Mesendoderm (in vitro differentiated cells): ENCODE data around the gene TNRC6C.

Source experiments
- DNase-seq: peaks from one replicate; pipeline ENCODE4 v3.0.0; 2013
- H2AK5ac ChIP-seq: 2 replicates; pipeline ENCODE4 v1.6.1; 2013; ENCODE audit warnings: low read length, inconsistent platforms
- H2BK120ac ChIP-seq: 2 replicates; pipeline ENCODE4 v1.6.1; 2013; ENCODE audit warnings: low read depth, mild to moderate bottlenecking, low read length, moderate library complexity, mixed read lengths
- H2BK15ac ChIP-seq: replicated peaks from 2 replicates; pipeline ENCODE4 v1.6.1; 2013; ENCODE audit warnings: low read depth, mild to moderate bottlenecking, moderate library complexity
- H2BK5ac ChIP-seq: 2 replicates; pipeline ENCODE4 v1.6.1; 2013; ENCODE audit warnings: low read length, inconsistent platforms
- H3K18ac ChIP-seq: 2 replicates; pipeline ENCODE4 v1.6.1; 2013; ENCODE audit warnings: mild to moderate bottlenecking, low read length, mixed read lengths
- H3K23ac ChIP-seq: one replicate; pipeline ENCODE4 v1.6.1; 2013; ENCODE audit warnings: low read length
- H3K27ac ChIP-seq: 2 replicates; pipeline ENCODE4 v1.5.1; 2013; ENCODE audit warnings: low read depth, mild to moderate bottlenecking, inconsistent platforms, low read length, moderate library complexity
- H3K27me3 ChIP-seq: 2 replicates; pipeline ENCODE4 v1.6.1; 2013; ENCODE audit warnings: low read length, control low read depth, mild to moderate bottlenecking, inconsistent platforms; ENCODE audit not compliant: insufficient read depth, poor library complexity
- H3K36me3 ChIP-seq: 2 replicates; pipeline ENCODE4 v1.6.1; 2013; ENCODE audit warnings: low read length, inconsistent platforms; ENCODE audit not compliant: control insufficient read depth, insufficient read depth
- H3K4ac ChIP-seq: one replicate; pipeline ENCODE4 v1.6.1; 2013; ENCODE audit warnings: low read depth, mild to moderate bottlenecking, low read length, moderate library complexity
- H3K4me1 ChIP-seq: 2 replicates; pipeline ENCODE4 v1.6.1; 2013; ENCODE audit warnings: low read depth, low read length, inconsistent platforms; ENCODE audit not compliant: control insufficient read depth
- H3K4me2 ChIP-seq: 2 replicates; pipeline ENCODE4 v1.6.1; 2013; ENCODE audit warnings: low read length
- H3K4me3 ChIP-seq: 2 replicates; pipeline ENCODE4 v1.5.1; 2013; ENCODE audit warnings: mild to moderate bottlenecking, low read length
- H3K56ac ChIP-seq: one replicate; pipeline ENCODE4 v1.6.1; 2013; ENCODE audit warnings: low read length
- H3K79me1 ChIP-seq: 2 replicates; pipeline ENCODE4 v1.6.1; 2013; ENCODE audit warnings: low read length, inconsistent platforms
- H3K79me2 ChIP-seq: 2 replicates; pipeline ENCODE4 v1.6.1; 2013; ENCODE audit warnings: mild to moderate bottlenecking, low read length; ENCODE audit not compliant: control insufficient read depth, insufficient read depth
- H3K9ac ChIP-seq: 2 replicates; pipeline ENCODE4 v1.6.1; 2013; ENCODE audit warnings: low read length, inconsistent platforms
- H4K5ac ChIP-seq: one replicate; pipeline ENCODE4 v1.6.1; 2013; ENCODE audit warnings: low read length
- H4K8ac ChIP-seq: one replicate; pipeline ENCODE4 v1.6.1; 2013; ENCODE audit warnings: low read depth, mild to moderate bottlenecking, control low read depth, low read length, moderate library complexity
- WGBS: extraction: QIAGEN DNeasy Blood & Tissue Kit; methylation state at CpG from one replicate; pipeline ENCODE4 v1.1.7; 2013; ENCODE audit warnings: low lambda C conversion rate, missing lambda C conversion rate; ENCODE audit not compliant: insufficient coverage; ENCODE audit errors: extremely low coverage; 5-methylcytosine and 5-hydroxymethylcytosine counted together

TNRC6C gene

GRCh38 chr17:78142119-78142861, 183.8 kb downstream of the TNRC6C start:
- Histone ChIP-seq H3K56ac (no peak overlapping the region), H3K4ac (no peak overlapping the region), H3K79me2 (no peaks in the 10 kb centered on the region), H2BK15ac (no peak overlapping the region), H3K9ac (no peak overlapping the region), H3K4me2 (no peak overlapping the region), H3K27me3 (no peaks in the 10 kb centered on the region), H2BK5ac (no peak overlapping the region), H3K4me1 (no peaks in the 10 kb centered on the region), H3K23ac (no peak overlapping the region), H4K5ac (no peak overlapping the region), H3K18ac (no peak overlapping the region), H3K36me3 (no peaks in the 10 kb centered on the region), H2BK120ac (no peak overlapping the region), H4K8ac (no peak overlapping the region), H3K4me3 (no peak overlapping the region), H2AK5ac (no peak overlapping the region), H3K79me1 (no peaks in the 10 kb centered on the region), H3K27ac (no peak overlapping the region)
- no CpG with 5 or more reads among the region's 16 CpGs for WGBS
- DNase-seq: peak; percentile 61

GRCh38 chr17:78143214-78144146, 185.0 kb downstream of the TNRC6C start:
- H2BK120ac ChIP-seq: no peak overlapping the region
- H3K56ac ChIP-seq: no peak overlapping the region
- no peak overlapping the region for H3K9ac ChIP-seq
- H3K23ac ChIP-seq: no peak overlapping the region
- no peak overlapping the region for H2BK15ac ChIP-seq
- no peak for DNase-seq
- no peak overlapping the region for H4K5ac ChIP-seq
- no peaks in the 10 kb centered on the region for H3K27me3 ChIP-seq
- H3K4ac ChIP-seq: no peak overlapping the region
- H3K36me3 ChIP-seq: no peaks in the 10 kb centered on the region
- H2BK5ac ChIP-seq: no peak overlapping the region
- H3K27ac ChIP-seq: no peak overlapping the region
- H3K18ac ChIP-seq: no peak overlapping the region
- H3K4me1 ChIP-seq: no peaks in the 10 kb centered on the region
- no peaks in the 10 kb centered on the region for H3K79me1 ChIP-seq
- no peak overlapping the region for H2AK5ac ChIP-seq
- H3K4me2 ChIP-seq: no peak overlapping the region
- H4K8ac ChIP-seq: no peak overlapping the region
- WGBS: no CpG with 5 or more reads among the region's 21 CpGs
- no peaks in the 10 kb centered on the region for H3K79me2 ChIP-seq
- H3K4me3 ChIP-seq: no peak overlapping the region

- H3K4ac ChIP-seq: no peak overlapping the region
- H3K4me1 ChIP-seq: no peaks in the 10 kb centered on the region
- H3K27ac ChIP-seq: no peak overlapping the region
- no peak overlapping the region for H3K23ac ChIP-seq
- WGBS: no CpG with 5 or more reads among the region's 11 CpGs
- H3K79me2 ChIP-seq: no peaks in the 10 kb centered on the region
- no peak overlapping the region for H2AK5ac ChIP-seq
- H3K18ac ChIP-seq: no peak overlapping the region
- no peak overlapping the region for H2BK5ac ChIP-seq
- no peak overlapping the region for H2BK15ac ChIP-seq
- no peaks in the 10 kb centered on the region for H3K36me3 ChIP-seq
- H3K4me3 ChIP-seq: no peak overlapping the region
- no peaks in the 10 kb centered on the region for H3K79me1 ChIP-seq
- no peak for DNase-seq
- H4K8ac ChIP-seq: no peak overlapping the region
- H3K27me3 ChIP-seq: no peaks in the 10 kb centered on the region
- H3K4me2 ChIP-seq: no peak overlapping the region
- H3K56ac ChIP-seq: no peak overlapping the region
- no peak overlapping the region for H4K5ac ChIP-seq
- no peak overlapping the region for H3K9ac ChIP-seq
- no peak overlapping the region for H2BK120ac ChIP-seq
These were observed 185.7 kb downstream of the TNRC6C start for GRCh38 chr17:78144147-78144719.

GRCh38 chr17:78144736-78145641, 186.5 kb downstream of the TNRC6C start:
- no peak overlapping the region for H3K27ac ChIP-seq
- H2BK5ac ChIP-seq: no peak overlapping the region
- no peak overlapping the region for H3K18ac ChIP-seq
- H4K5ac ChIP-seq: no peak overlapping the region
- no peak overlapping the region for H2BK15ac ChIP-seq
- no peaks in the 10 kb centered on the region for H3K79me1 ChIP-seq
- H4K8ac ChIP-seq: no peak overlapping the region
- no peaks in the 10 kb centered on the region for H3K79me2 ChIP-seq
- no peaks in the 10 kb centered on the region for H3K4me1 ChIP-seq
- WGBS: no CpG with 5 or more reads among the region's 18 CpGs
- no peak overlapping the region for H2AK5ac ChIP-seq
- H2BK120ac ChIP-seq: no peak overlapping the region
- H3K23ac ChIP-seq: no peak overlapping the region
- H3K9ac ChIP-seq: no peak overlapping the region
- H3K27me3 ChIP-seq: no peaks in the 10 kb centered on the region
- H3K56ac ChIP-seq: no peak overlapping the region
- H3K36me3 ChIP-seq: no peaks in the 10 kb centered on the region
- no peak for DNase-seq
- no peak overlapping the region for H3K4me2 ChIP-seq
- no peak overlapping the region for H3K4ac ChIP-seq
- H3K4me3 ChIP-seq: no peak overlapping the region

GRCh38 chr17:78146471-78146869, 188.0 kb downstream of the TNRC6C start:
- no peak overlapping the region for H3K4ac ChIP-seq
- no peak overlapping the region for H2AK5ac ChIP-seq
- H3K79me1 ChIP-seq: no peaks in the 10 kb centered on the region
- no peak overlapping the region for H3K4me2 ChIP-seq
- H3K18ac ChIP-seq: no peak overlapping the region
- H4K5ac ChIP-seq: no peak overlapping the region
- no peak overlapping the region for H3K9ac ChIP-seq
- H3K4me1 ChIP-seq: no peaks in the 10 kb centered on the region
- no peaks in the 10 kb centered on the region for H3K36me3 ChIP-seq
- no CpG with 5 or more reads among the region's 7 CpGs for WGBS
- no peak for DNase-seq
- H2BK5ac ChIP-seq: no peak overlapping the region
- no peak overlapping the region for H3K4me3 ChIP-seq
- no peak overlapping the region for H4K8ac ChIP-seq
- no peak overlapping the region for H2BK120ac ChIP-seq
- no peak overlapping the region for H3K56ac ChIP-seq
- no peak overlapping the region for H3K23ac ChIP-seq
- H3K27ac ChIP-seq: no peak overlapping the region
- no peaks in the 10 kb centered on the region for H3K79me2 ChIP-seq
- H3K27me3 ChIP-seq: no peaks in the 10 kb centered on the region
- H2BK15ac ChIP-seq: no peak overlapping the region
